HG03378 (cell line): ENCODE data around the gene APRT.
A peak's percentile ranks its signal among the peaks of the same experiment; 100 is the strongest.
"Not testable (repeated sequence)": the region's sequence is repeated elsewhere in the genome, so short reads cannot be mapped to it uniquely, and the experiment has no call there.

ENCODE experiments used
- ATAC-seq: cut with Tn5 transposase; IDR thresholded peaks from one replicate; pipeline ENCODE4 v1.9.1; 2021; ENCODE audit warnings: mild to moderate bottlenecking, moderate library complexity; ENCODE audit not compliant: unreplicated experiment

The APRT gene

DNA sequence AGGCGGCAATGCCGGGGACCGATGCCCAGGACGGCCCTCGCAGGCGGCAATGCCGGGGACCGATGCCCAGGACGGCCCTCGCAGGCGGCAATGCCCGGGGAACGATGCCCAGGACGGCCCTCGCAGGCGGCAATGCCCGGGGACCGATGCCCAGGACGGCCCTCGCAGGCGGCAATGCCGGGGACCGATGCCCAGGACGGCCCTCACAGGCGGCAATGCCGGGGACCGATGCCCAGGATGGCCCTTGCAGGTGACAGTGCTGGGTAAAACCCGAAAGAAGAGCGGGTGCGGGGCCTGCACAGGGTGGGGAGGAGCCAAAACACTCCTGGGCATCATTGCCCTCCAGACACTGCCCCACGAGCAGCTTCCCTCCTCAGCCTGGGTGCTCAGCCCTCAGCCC lies 11.9 kb upstream of the APRT start:
- not testable (repeated sequence) for ATAC-seq

DNA sequence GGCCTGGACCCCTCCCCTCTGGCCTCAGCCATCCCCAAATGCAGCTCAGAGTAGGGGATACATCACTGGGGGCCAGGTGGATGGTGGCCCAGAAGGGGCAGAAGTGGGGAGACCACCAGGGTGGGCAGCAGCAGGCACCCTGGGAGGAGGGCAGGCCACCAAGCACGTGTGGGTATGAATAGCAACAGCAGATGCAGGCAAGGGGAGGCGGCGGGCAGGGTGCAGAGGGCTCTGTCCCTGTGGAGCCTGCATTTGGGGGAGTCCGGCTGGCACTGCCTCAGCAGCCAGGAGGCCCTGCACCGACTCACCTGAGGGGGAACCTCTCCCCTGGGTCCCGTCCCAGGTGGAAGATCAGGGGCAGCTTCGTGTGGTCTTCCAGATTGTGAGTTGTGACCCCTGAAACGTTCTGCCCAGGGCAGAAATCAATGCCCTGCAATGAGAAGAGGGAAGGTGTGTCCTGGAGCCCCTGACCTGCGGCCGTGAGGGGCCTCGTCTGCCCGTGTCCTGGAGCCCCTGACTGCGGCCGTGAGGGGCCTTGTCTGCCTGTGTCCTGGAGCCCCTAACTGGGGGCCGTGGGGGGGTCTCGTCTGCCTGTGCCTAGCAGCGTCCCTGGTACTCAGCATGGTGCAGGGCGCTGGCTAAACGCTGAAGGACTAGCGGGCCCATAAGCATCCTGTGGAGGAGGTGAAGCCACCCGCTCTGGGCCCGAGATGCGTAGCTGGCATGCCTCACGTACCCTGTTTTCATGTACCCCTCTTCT lies 10.7 kb upstream of the APRT start:
- no peak for ATAC-seq

DNA sequence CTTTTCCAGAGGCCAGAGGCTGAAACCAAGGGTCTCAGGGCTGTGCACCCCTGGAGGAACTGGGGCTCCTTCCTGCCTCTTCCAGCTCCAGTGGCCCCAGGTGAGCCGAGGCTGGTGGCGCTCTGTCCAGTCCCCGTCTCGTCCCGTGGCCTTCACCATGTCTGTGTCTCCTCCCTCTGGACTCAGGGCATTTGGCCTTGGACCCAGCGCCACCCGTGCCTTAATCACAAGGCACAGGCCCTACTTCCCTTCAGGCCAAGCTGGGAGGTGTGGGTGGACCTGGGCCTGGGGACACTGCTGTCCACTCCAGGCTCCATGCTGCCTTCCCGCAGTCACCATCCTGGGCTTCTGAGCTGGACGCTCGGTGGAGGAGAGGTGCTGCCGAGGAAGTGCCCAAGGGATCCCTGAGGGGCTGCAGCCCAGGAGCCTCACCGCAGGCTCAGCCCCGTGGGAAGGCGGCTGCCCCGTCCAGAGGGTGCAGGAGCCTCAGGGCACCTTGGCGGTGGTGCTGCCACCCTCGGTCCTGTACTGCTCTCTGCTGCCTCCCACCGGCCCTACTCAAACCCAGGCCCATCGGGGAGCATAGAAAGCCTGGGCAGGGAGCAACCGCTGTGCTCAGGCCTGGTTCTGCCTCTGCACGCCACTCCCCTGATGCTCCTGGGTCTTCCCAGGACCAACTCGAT lies 9.6 kb upstream of the APRT start:
- no peak for ATAC-seq

DNA sequence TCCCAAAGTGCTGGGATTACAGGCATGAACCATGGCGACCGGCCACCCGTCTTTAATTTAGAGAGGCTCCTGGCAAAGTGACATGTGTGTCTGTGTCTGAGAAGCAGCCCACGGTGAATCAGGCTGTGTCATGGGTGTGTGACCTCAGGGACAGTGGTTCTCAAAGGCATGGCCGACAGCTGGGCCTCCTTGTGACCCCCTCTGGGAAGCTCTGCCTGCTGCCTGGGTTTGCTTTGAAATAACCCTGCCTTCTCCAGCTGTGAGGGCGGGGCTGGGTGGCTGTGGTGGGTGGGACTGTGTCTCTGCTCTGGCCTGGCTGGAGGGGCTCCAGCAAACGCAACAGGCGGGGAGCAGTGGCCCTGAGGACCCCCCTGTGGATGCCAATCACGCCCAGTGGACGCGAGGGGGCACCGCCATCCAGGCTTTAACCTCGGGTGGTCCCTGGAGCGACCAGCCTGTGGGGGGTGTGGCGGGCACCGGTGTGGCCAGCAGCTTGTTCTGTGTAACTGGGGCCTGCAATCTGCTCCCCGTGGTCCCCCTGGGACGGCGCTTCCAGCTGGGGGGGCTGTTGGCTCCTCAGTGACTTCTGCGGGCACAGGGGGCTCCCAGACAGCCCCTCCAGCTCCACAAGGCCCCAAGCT lies 8.8 kb upstream of the APRT start:
- ATAC-seq = no peak

DNA sequence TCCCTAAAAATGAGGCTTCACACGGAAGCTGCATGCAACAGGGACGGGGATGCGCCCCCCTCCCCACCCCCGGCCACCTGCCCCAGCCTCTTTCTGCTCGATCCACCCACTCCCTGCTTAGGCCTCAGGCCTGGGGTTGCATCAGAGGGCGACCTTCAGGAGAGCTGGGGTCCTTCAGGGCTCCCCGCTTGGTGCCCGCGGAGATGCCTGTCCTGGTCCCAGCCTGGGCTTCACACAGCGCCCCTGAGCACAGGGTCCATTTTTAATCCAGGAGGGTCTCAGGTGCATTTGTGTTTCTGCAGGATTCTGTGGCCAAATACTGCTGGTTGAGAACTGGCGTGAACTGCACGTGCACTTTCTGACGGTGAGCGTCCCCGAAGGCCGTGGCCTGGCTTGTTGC lies 7.4 kb upstream of the APRT start:
- ATAC-seq = no peak

DNA sequence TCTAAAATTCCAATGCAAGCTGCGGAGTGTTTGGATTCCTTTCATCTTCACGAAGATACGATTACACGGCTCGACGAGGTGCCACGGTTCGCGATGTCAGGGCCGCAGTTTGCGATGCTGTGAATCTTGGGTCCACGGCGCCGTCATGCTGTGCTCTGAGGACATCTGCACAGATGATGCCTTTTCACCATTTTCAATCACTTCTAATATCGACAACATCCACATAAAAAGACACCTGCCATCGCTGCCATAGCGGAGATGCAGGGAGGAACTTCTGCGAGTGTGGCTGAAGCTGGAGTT lies 6.8 kb upstream of the APRT start:
- no peak for ATAC-seq

DNA sequence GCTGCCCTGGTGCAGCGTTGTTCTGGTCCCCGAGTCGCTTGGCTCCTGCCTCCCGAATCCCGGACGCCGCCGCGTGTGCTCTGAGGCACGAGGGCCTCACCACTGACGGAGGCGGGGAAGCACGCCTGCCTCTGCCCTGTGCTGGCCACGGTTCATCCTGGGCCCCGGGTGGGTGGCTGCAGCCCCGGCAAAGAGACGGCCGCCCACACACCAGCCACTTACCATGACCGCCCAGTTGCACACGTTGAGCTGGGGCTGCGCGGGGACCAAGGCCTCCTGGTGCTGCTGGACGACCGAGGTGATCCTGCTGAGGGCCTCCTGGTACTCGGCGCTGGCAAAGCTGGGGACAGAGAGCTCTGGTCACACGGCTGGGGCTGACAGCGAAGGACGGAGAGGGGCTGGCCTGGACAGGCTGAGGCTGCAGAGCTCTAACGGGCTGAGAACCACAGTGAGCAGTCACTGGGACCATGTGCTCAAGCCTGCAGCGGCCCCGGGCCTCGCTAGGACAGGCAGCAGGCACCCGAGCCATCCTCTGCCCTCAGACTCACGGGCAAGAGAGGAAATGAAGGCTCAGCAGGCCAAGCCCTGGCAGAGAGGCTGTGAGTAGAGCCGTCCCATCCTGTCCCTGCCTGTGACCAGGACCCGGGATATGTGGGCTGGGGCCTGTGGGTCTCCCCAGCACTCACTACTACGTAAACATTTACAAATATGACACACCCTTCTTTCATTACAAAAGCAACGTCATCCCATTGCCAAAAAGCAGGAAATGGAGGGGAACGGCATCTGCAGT lies 6.3 kb upstream of the APRT start:
- no peak for ATAC-seq

DNA sequence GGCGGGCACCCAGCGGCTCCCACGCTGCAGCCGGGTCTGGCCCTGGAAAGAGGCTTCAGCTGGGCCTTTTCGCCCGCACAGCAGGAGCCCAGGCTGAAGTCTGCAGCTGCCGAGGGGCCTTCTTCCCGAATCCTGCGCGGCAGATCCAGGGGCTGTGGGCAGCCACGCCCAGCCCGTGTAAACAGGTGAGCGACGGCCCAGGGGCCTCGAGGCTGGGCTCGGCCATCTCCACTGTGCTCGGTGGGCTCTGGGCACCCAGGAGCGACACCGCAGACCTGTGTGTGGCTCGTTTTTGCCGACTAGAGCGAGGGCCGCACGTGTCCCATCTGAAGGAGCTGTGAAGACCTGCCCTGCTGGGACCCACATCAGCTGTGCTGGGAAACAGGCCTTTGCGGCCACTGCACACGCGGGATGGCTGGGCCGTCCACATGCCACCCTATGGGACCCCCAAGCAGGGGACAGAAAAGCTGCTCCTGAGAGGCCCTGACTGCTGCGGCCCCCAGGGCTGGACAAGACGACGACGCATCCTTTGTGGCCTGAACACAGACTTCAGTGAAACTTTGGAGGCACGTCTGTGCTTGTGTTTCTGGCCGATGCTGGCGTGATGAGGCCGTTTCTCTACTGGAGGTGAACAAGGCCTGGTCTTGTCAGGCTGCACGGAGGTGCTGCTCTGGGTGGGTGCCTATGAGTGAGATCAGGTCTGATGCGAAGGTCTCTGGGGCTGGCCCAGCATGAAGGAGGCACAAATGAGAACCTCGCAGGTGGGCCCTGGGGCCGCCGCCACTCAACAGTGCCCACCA lies 5.2 kb upstream of the APRT start:
- no peak for ATAC-seq

DNA sequence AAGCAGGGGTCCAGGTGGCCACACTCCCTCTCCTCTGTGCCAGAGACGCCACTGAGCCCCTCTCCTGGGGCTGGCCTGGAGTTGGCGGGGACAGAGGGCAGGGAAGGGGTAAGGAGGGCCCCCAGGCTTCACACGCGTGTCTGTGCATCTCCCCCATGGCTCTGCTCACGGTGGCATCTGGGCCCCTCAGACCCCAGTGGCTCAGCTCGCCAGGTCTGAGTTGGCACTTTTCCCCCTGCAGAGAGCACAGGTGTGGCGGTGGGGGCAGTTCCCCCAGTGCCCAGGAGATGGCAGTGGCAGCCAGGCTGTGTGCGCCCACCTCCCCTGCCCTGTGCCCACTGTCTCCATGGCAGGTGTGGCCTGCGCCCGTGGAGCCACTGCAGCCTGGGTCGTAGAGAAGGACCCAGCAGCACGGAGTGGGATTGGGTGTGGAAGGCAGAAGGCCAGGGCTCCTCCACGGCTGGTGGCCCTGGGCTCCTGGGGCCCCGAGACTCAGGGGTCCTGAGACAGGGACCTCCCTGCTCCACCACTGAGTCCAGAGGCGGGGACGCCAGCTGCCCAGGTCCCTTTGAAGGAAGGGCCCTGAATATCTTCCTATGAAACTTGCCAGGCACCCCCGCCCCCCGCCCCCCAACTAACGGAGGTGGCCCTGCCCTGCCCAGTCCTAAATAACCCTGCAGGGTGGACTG lies 4.3 kb upstream of the APRT start:
- no peak for ATAC-seq

DNA sequence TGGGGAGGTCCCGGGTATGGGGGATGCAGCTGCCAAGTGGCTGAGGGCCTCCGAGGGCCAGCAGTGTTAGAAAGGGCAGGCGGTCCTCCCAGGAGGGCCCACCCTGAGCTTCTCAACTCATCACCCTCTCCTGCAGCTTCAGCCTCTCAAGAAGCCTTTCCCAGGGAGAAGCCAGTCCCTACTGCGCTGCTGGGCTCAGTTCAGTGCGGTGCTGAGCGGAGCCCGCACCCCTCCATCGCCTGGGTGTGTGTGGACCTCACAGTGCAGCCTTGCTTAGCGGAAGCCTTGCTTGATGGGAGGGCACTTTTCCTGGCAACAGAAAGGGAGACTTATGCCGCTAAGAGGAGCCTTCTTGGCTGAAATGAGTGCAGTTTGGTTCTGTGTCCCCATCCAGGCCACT lies 3.5 kb upstream of the APRT start:
- no peak for ATAC-seq

DNA sequence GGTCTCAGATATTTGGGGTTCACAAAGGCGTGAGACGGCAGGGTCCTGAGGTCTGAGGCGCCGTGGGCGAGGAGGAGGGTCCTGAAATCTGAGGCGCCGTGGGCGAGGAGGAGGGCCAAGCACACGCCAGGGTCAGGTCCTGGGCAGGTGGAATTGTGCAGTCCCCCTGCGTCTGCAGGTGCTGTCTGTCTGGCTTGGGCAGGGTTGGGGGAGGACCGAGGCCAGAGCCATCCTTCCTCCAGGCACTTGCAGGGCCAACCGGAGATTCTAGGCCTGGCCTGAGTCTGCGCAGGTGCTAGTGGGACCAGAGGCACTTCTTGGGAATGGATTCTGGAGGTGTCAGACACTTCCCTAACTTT lies 2.4 kb upstream of the APRT start:
- no peak for ATAC-seq

DNA sequence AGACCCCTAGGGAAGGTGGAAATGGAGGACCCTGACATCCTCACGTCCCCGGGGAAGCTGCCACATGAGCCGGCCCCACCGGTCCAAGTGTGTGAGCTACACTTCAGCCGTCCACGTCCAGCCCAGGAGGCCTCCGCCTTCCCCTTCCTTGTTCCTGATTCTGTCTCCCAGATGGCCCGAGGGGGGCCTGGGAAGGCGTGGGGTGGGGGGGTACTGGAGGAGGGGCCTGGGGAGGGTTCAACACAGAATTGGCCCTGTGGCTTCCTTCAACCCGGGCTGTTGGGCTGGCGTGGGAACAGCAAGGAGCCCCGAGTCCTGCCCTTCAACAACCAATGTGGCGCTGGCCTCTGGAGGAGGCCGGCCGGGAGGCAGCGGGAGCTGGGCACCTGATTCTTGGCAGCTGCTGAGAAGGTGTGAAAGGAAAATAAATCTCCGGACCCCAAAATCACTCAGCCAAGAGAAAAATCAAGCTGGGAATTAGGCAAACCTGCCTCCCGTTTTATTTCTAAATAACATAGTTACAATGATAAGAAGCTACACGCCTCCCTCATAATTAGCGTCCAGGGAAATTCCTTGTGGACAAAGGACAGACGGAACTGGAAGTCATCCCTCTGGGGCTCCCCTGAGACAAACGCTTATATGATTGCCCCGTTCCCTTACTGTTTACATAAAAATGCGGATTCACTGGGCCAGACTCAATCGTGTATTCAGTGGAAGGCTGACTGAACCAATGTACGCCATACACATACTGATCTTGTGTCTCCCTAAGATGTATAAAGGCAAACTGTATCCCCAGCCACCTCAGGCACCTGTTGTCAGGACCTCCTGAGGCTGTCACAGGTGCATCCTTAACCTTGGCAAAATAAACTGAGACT lies 1.8 kb upstream of the APRT start:
- ATAC-seq = no peak

DNA sequence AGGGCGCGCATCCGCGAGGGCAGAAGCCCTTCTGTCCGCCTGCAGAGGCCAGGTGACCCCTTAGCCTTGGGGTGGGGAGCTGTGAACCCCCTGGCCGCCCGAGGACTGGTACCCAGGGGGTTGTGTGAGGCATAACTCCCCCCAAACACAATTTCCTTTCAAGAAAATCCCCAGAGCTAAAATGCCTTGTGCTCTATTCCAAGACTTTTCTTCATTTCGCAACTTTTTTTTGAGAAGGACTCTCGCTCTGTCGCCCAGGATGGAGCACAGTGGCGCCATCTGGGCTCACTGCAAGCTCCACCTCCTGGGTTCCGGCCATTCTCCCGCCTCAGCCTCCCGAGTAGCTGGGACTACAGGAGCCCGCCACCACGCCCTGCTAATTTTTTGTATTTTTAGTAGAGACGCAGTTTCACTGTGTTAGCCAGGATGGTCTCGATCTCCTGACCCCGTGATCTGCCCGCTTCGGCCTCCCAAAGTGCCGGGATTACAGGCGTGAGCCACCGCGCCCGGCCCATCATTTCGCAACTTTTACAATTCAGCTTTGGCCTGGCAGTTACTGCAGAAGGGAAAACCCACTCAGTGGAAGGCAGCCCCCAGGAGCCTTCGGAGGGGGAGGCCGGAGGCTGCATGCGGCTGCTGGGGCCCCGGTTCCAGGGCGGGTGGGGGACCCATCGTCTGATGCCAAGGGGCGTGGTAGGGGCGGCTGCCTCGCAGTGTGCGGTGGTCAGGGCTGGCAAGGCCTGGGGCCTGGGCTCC lies 963 bp upstream of the APRT start:
- ATAC-seq = no peak

DNA sequence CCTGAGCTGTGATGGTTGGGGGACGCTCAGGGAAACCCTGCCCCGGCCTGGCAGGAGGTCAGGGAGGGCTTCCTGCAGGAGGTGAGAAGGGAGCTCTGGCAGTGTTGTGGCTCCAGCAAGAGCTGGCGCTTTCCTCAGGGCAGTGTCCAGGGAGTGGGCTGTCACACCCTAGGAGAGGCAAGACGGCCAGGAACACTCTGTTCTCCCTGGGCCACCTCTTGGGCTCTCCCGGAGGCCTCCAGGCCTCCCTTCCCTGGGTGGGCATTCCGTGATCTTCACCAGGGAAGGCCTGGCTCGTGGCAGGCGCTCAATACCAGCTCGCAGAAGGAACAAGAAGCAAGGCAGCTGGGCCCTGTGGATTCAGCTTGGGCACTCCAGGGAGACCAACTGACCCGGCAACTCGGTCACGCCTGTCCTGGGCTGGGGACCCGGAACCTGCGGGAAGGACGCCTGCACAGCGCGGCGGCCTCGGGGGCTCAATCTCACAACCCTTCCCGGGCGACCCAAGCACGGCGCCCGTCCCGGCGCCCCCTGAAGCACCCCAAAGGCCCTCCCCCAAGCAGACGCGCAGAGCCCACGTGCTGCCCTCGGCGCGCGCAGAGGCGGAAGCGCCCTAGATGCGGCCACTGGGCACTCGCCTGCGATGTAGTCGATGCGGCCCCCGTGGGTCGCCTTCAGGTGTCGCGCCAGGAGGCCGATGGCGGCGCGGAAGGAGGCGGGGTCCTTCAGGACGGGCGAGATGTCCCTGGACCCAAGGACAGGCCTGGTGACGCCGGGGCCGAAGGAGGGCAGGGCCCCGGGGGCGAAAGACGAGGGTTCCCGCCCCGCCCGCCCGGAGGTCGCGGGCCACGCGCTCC lies 588 bp downstream of the APRT start:
- peak; percentile 31 for ATAC-seq

DNA sequence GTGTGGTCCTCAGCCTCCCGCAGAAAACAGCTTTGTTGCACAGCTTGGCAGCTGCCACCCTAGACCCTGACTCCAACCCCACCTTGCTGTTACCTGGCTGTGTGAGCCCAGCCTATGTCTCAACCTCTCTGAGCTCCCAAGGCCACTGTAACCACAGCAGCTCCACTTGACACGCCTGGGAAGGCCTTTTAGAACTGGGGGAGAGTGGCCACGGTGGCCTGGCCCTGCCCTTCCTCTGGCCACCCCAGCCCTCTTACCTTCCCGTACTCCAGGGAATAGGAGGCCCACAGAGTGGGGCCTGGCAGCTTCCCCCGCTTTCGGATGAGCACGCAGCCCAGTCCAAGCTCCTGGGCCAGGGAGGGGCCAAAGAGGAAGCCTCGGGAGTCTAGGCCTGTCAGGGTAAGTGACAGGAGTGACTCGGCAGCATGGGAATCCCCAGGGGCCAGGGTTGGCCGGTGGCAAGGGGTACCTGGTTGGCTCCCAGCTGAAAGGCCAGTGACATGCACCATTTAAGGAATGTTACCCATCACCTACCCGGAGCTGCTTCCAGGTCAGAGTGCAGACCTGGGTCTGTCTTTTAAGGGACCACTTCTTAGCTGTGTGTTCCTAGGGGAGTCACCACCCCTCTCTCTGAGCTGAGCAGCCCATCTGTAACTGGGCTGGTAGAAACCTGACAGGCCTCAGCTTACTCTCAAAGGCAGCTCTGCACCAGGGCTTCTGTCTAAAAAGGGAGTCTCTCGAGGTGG lies 1.4 kb downstream of the APRT start:
- no peak for ATAC-seq

DNA sequence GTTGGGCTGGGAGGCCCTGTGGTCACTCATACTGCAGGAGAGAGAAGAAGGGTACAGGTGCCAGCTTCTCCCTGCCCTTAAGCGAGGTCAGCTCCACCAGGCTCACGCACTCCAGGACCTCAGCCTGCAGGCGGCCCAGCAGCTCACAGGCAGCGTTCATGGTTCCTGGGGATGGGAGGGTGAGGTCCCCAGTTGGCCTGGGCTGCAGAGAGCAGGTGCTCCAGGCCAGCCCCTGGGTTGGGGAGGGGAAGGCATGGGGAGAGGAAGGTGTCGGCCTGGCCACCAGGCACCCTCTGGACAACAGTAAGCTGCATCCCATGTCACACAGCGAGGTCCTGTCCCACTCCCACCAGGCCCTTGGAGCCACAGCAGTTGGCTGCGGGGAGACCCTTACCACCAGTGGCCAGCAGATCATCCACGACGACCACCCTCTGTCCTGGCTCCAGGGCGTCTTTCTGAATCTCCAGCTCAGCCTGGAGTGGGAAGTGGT lies 2.0 kb downstream of the APRT start:
- no peak for ATAC-seq
